H54 (cell line): ENCODE data around the gene DNM1.
A peak's percentile ranks its signal among the peaks of the same experiment; 100 is the strongest.

Experiments used
- DNase-seq: peaks from one replicate; pipeline ENCODE4 v3.0.0; 2011; ENCODE audit warnings: low spot score, mixed read lengths; ENCODE audit not compliant: insufficient read length
- FAIRE-seq: peaks from 3 replicates; lab custom pipeline; 2011; peaks lifted over from hg19 to GRCh38; lab: Jason Lieb, UNC
- POLR2A ChIP-seq: IDR thresholded peaks from 2 replicates; pipeline ENCODE4 v1.6.1; 2011; ENCODE audit warnings: low read depth, mild to moderate bottlenecking, low read length

DNM1 gene

DNA sequence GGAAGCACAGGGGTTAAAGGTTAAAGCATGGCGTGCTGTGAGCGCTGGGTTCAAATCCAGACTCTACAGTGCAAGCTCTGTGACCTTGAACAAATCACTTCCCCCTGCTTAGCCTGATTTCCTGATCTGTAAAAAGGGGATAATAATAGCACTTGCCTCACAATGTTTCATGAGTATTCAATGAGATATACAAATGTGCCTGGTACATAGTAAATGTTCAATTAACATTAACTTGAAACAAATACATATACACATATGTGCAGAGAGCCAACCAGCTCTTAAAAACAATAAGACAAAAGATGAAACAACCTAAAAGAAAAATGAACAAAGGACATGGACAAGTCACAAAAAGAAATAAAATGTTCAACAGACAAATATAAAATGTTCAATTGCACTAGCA lies 15.8 kb upstream of the DNM1 start:
- DNase-seq, result no peak
- no peak for FAIRE-seq
- no peak for TF ChIP-seq POLR2A

- DNase-seq (no peak), FAIRE-seq (no peak)
- TF ChIP-seq POLR2A, result no peak
Measured at GRCh38 chr9:128188209-128188608, 15.0 kb upstream of the DNM1 start.

GRCh38 chr9:128190013-128190412 lies 13.2 kb upstream of the DNM1 start:
- DNase-seq, result no peak
- no peak for FAIRE-seq
- no peak for TF ChIP-seq POLR2A

GRCh38 chr9:128190516-128191405 lies 12.4 kb upstream of the DNM1 start:
- TF ChIP-seq POLR2A, result no peak
- DNase-seq (no peak), FAIRE-seq (no peak)

- DNase-seq (peak; percentile 99), FAIRE-seq (no peak)
- peak; percentile 71 for TF ChIP-seq POLR2A
Measured at GRCh38 chr9:128191406-128192046, 11.7 kb upstream of the DNM1 start, which contains the start of gene CIZ1. Gene CIZ1, minus strand, starts transcription at chr9:128191572. Its CDS starts 715 bp downstream, at chr9:128190857.

DNA sequence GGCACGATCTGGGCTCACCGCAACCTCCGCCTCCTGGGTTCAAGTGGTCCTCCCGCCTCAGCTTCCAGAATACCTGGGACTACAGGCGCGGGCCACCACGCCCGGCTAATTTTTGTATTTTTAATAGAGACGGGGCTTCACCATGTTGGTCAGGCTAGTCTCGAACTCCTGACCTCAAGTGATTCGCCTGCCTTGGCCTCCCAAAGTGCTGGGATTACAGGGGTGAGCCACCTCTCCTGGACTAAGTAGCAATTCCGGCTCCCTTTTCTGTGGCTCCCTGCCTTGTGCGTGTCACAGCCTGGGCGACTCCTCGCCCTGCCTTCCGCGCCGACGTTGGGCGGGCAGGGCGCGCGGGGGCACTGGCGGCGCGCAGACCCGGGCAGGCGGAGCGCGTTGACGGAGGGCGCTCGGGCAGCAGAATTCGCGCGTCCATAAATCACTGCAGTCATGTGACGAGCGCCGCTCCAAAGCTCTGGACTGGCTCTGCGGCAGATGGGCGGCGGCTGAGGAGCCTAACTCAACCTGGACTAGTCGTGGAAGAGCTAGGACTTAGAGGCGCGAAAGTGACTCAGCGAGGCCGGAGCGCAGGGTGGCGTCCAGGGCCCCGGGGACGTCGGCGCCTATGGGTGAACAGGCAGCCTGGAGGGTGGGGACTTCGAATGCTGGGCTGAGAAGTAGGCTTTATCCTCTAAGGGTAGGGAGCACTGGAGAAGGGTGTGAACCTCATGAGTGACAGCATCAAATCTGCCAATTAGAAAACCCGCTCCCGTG lies 10.4 kb upstream of the DNM1 start:
- FAIRE-seq (no peak), DNase-seq (no peak)
- no peak for TF ChIP-seq POLR2A

DNA sequence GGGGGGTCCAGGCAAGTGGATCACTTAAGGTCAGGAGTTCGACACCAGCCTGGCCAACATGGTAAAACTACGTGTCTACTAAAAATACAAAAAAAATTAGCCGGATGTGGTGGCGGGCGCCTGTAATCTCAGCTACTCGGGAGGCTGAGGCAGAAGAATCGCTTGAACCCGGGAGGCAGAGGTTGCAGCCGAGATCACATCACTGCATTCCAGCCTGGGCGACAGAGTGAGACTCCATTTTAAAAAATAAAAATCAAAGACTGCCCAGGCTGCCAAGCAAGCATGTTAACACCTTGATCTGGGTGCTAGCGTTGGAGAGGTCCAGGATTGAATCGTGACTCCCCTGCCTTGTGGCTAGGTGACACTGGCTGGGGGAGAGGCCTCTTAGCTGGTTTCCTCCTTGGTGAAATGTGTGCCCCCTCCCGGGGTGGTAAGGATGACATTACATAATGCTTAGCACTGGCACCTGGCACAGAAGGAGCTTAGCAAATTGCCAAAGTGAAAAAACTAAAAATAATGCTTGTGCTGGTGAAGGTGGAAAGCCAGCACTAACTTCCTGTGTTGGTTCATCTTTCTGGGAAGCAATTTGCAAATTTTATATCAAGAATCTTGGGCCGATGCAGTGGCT lies 9.6 kb upstream of the DNM1 start:
- no peak for FAIRE-seq
- no peak for DNase-seq
- TF ChIP-seq POLR2A, result no peak

- TF ChIP-seq POLR2A, result no peak
- FAIRE-seq (no peak), DNase-seq (no peak)
Measured at GRCh38 chr9:128201441-128202369, 1.5 kb upstream of the DNM1 start.

GRCh38 chr9:128202648-128203023 lies 543 bp upstream of the DNM1 start:
- TF ChIP-seq POLR2A, result no peak
- DNase-seq (no peak), FAIRE-seq (no peak)

GRCh38 chr9:128203707-128204551 lies 750 bp downstream of the DNM1 start:
- DNase-seq, result peak; percentile 87
- peak; percentile 55 for TF ChIP-seq POLR2A
- FAIRE-seq, result no peak

DNA sequence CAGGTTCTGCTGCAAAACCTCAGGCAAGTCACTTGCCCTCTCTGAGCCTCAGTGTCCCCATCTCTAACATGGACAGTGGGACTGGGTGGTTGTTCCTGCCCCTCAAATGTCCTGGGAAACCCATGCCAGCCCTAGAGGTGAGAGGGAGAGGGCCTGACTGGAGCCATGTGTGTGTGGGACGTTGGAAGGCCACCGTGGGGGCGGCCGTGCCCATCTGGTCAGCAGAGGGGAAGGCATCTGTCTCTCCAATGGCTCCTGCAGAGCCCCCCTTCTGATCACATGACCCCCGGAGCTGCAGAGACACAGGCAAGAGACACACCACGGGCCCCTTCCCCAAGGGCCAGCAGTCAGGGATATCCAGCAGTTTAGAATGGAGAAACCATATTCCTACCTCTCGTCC lies 1.7 kb downstream of the DNM1 start:
- no peak for FAIRE-seq
- no peak for DNase-seq
- no peak for TF ChIP-seq POLR2A
